ENCODE data around the gene CD2AP. TPM values are rescaled to one million over a fixed set of nuclear protein-coding genes. Genes with fewer than 3 reads are reported as not detected.

The CD2AP gene
- total and polyA plus RNA-seq, 2 donors (not counting 1 experiment from before 2014, with no cell fraction given), result 4.7 to 43.3 TPM

DNA sequence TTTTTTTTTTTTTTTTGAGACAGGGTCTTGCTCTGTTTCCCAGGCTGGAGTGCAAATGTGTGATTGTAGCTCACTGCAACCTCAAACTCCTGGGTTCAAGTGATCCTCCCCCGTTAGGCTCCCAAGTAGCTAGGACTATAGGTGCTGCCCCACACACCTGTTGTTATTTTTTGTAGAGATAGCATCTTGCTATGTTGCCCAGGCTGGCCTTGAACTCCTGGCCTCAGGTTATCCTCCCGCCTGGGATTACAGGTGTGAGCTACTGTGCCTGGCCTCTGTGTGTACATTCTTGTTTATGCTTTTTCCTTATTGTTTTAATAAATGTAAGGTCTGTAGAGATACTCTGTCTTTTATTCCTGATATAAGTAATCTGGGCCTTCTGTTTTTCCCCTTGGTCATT lies 14.8 kb downstream of the CD2AP start:
- Histone ChIP-seq H3K36me3 (replicated peaks in 1 of 2; ENCODE audit: control extremely low read depth in 1 of 2, control insufficient read depth in 1 of 2, extremely low read depth in 1 of 2, insufficient read depth in 2 of 2, low read length in 1 of 2) (no peaks in the 10 kb centered on the region), H3K9ac (ENCODE audit: low read length) (no peak overlapping the region), H2AFZ (ENCODE audit: insufficient read depth, low read depth, low read length, poor library complexity, severe bottlenecking) (no peak overlapping the region), H3K4me2 (replicated peaks; ENCODE audit: low read depth, low read length, poor library complexity, severe bottlenecking) (no peak overlapping the region), H3K27ac (ENCODE audit: low read length in 2 of 2) (no peak overlapping the region), H3K4me1 (ENCODE audit: control insufficient read depth in 2 of 2, insufficient read depth in 2 of 2, low read length in 2 of 2) (no peaks in the 10 kb centered on the region), H4K20me1 (ENCODE audit: control insufficient read depth, insufficient read depth, low read length, poor library complexity, severe bottlenecking) (peaks cover 61% of the 10 kb centered on the region), H3K79me2 (ENCODE audit: control insufficient read depth, insufficient read depth, low read length) (peaks cover 99% of the 10 kb centered on the region), H3K27me3 (replicated peaks in 1 of 4; ENCODE audit: control extremely low read depth in 1 of 4, control insufficient read depth in 3 of 4, insufficient read depth in 4 of 4, low read length in 3 of 4) (no peaks in the 10 kb centered on the region), H3K4me3 (ENCODE audit: control extremely low read depth in 1 of 5, extremely low read depth in 1 of 5, insufficient read depth in 1 of 5, low read depth in 2 of 5, low read length in 4 of 5) (no peak overlapping the region), H3K9me3 (ENCODE audit: control extremely low read depth in 1 of 3, control insufficient read depth in 2 of 3, insufficient read depth in 1 of 3, low read length in 2 of 3) (no peaks in the 10 kb centered on the region)
- H3K27ac Mint-ChIP-seq, result no peak overlapping the region
- ATAC-seq (ENCODE audit: low read depth) (no peak), DNase-seq (no peak)
- ChIA-PET POLR2A (no interaction called here), CTCF (no interaction called here)
- H3K9me3 Mint-ChIP-seq (ENCODE audit: insufficient read depth), result no peaks in the 10 kb centered on the region
- intact Hi-C loops (cut with micrococcal nuclease), result no loop called here
- WGBS (ENCODE audit: insufficient coverage), result 100% methylated on average over 1 of the region's 2 CpGs
- H3K4me1 Mint-ChIP-seq, result peaks cover 44% of the 10 kb centered on the region
- no peaks in the 10 kb centered on the region for H3K27me3 Mint-ChIP-seq
- TF ChIP-seq, protein P1, sequence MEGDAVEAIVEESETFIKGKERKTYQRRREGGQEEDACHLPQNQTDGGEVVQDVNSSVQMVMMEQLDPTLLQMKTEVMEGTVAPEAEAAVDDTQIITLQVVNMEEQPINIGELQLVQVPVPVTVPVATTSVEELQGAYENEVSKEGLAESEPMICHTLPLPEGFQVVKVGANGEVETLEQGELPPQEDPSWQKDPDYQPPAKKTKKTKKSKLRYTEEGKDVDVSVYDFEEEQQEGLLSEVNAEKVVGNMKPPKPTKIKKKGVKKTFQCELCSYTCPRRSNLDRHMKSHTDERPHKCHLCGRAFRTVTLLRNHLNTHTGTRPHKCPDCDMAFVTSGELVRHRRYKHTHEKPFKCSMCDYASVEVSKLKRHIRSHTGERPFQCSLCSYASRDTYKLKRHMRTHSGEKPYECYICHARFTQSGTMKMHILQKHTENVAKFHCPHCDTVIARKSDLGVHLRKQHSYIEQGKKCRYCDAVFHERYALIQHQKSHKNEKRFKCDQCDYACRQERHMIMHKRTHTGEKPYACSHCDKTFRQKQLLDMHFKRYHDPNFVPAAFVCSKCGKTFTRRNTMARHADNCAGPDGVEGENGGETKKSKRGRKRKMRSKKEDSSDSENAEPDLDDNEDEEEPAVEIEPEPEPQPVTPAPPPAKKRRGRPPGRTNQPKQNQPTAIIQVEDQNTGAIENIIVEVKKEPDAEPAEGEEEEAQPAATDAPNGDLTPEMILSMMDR (IDR thresholded peaks at IDR 0.05), result no peak
- TF ChIP-seq EZH2 (IDR thresholded peaks at IDR 0.05; ENCODE audit: borderline replicate concordance, insufficient read depth, low read depth, low read length, poor library complexity, severe bottlenecking), result no peak
- no peak overlapping the region for H3K4me3 Mint-ChIP-seq

DNA sequence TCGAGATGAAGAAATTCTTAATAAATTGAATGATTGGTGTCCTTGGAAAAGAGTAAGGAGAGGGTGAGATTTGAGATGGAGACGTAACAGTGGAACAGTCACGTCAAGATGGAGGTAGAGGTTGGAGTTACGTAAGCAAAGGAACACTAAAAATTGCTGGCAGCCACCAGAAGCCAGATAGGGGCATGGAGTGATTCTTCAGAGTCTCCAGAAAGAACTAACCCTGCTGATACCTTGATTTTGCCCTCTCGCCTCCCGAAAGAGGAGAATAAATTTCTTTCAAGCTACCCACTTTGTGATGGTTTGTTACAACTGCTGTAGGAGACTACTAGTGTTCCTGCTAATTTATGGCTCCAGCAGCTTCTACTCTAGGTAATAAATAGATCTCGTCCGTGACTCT lies 17.6 kb downstream of the CD2AP start:
- no peak overlapping the region for H3K4me3 ChIP-seq (ENCODE audit: control extremely low read depth in 1 of 5, extremely low read depth in 1 of 5, insufficient read depth in 1 of 5, low read depth in 2 of 5, low read length in 4 of 5)
- H3K9me3 ChIP-seq (ENCODE audit: control extremely low read depth in 1 of 3, control insufficient read depth in 2 of 3, insufficient read depth in 1 of 3, low read length in 2 of 3), result no peaks in the 10 kb centered on the region
- H3K79me2 ChIP-seq (ENCODE audit: control insufficient read depth, insufficient read depth, low read length), result peaks cover 100% of the 10 kb centered on the region
- H3K27me3 Mint-ChIP-seq, result no peaks in the 10 kb centered on the region
- CTCF ChIA-PET, result no interaction called here
- WGBS (ENCODE audit: insufficient coverage), result 100% methylated on average over 4 of the region's 8 CpGs
- TF ChIP-seq, protein P1 (IDR thresholded peaks at IDR 0.05), result no peak
- no peak for TF ChIP-seq EZH2 (IDR thresholded peaks at IDR 0.05; ENCODE audit: borderline replicate concordance, insufficient read depth, low read depth, low read length, poor library complexity, severe bottlenecking)
- POLR2A ChIA-PET, result no interaction called here
- no peak overlapping the region for H2AFZ ChIP-seq (ENCODE audit: insufficient read depth, low read depth, low read length, poor library complexity, severe bottlenecking)
- no peaks in the 10 kb centered on the region for H3K9me3 Mint-ChIP-seq (ENCODE audit: insufficient read depth)
- H3K36me3 ChIP-seq (replicated peaks in 1 of 2; ENCODE audit: control extremely low read depth in 1 of 2, control insufficient read depth in 1 of 2, extremely low read depth in 1 of 2, insufficient read depth in 2 of 2, low read length in 1 of 2), result no peaks in the 10 kb centered on the region
- H3K4me1 Mint-ChIP-seq, result peaks cover 56% of the 10 kb centered on the region
- no peak overlapping the region for H3K27ac ChIP-seq (ENCODE audit: low read length in 2 of 2)
- intact Hi-C loops (cut with micrococcal nuclease), result loop anchor here (5.0 kb wide), 1 partner anchor 42 kb away; no protein-coding TSS in a partner anchor
- peaks cover 77% of the 10 kb centered on the region for H4K20me1 ChIP-seq (ENCODE audit: control insufficient read depth, insufficient read depth, low read length, poor library complexity, severe bottlenecking)
- H3K4me1 ChIP-seq (ENCODE audit: control insufficient read depth in 2 of 2, insufficient read depth in 2 of 2, low read length in 2 of 2), result no peaks in the 10 kb centered on the region
- no peak for DNase-seq
- no peak for ATAC-seq (ENCODE audit: low read depth)
- H3K4me3 Mint-ChIP-seq, result no peak overlapping the region
- H3K27me3 ChIP-seq (replicated peaks in 1 of 4; ENCODE audit: control extremely low read depth in 1 of 4, control insufficient read depth in 3 of 4, insufficient read depth in 4 of 4, low read length in 3 of 4), result no peaks in the 10 kb centered on the region
- H3K9ac ChIP-seq (ENCODE audit: low read length), result no peak overlapping the region
- no peak overlapping the region for H3K4me2 ChIP-seq (replicated peaks; ENCODE audit: low read depth, low read length, poor library complexity, severe bottlenecking)
- no peak overlapping the region for H3K27ac Mint-ChIP-seq

All from B cell (primary cell).